Measurements from ENCODE around the gene TFEB. TPM values are rescaled to one million over a fixed set of nuclear protein-coding genes. Genes with fewer than 3 reads are reported as not detected.

TFEB gene
- total RNA-seq, 2 experiments from 2014 or later = 11.7 to 13.4 TPM

GRCh38 chr6:41724228-41724580 is 11.2 kb downstream of the TFEB start:
- ChIA-PET POLR2A (no interaction called here), CTCF (no interaction called here)
- Mint-ChIP-seq H3K27ac (no peak overlapping the region), H3K9me3 (no peaks in the 10 kb centered on the region), H3K4me3 (no peak overlapping the region), H3K27me3 (no peaks in the 10 kb centered on the region), H3K4me1 (ENCODE audit: low read depth) (peaks cover 15% of the 10 kb centered on the region), H3K36me3 (no peaks in the 10 kb centered on the region)
- no peak for DNase-seq
- intact Hi-C loops (cut with micrococcal nuclease) = no loop called here

GRCh38 chr6:41723530-41724227 is 11.7 kb downstream of the TFEB start:
- ChIA-PET POLR2A (no interaction called here), CTCF (no interaction called here)
- H3K27ac Mint-ChIP-seq = no peak overlapping the region
- intact Hi-C loops (cut with micrococcal nuclease) = no loop called here
- no peaks in the 10 kb centered on the region for H3K9me3 Mint-ChIP-seq
- peaks cover 11% of the 10 kb centered on the region for H3K4me1 Mint-ChIP-seq (ENCODE audit: low read depth)
- H3K4me3 Mint-ChIP-seq = no peak overlapping the region
- H3K36me3 Mint-ChIP-seq = no peaks in the 10 kb centered on the region
- no peak for DNase-seq
- H3K27me3 Mint-ChIP-seq = no peaks in the 10 kb centered on the region

GRCh38 chr6:41722969-41723529 is 12.4 kb downstream of the TFEB start:
- no peaks in the 10 kb centered on the region for H3K27me3 Mint-ChIP-seq
- no peak overlapping the region for H3K4me3 Mint-ChIP-seq
- no peak for DNase-seq
- CTCF ChIA-PET = interaction anchor here (1.6 kb wide), 1 partner anchor 17 kb away, joined by 7 read pairs; no protein-coding TSS in a partner anchor
- no peaks in the 10 kb centered on the region for H3K36me3 Mint-ChIP-seq
- H3K27ac Mint-ChIP-seq = no peak overlapping the region
- no peaks in the 10 kb centered on the region for H3K9me3 Mint-ChIP-seq
- peaks cover 11% of the 10 kb centered on the region for H3K4me1 Mint-ChIP-seq (ENCODE audit: low read depth)
- POLR2A ChIA-PET = no interaction called here
- intact Hi-C loops (cut with micrococcal nuclease) = no loop called here

- POLR2A ChIA-PET = no interaction called here
- intact Hi-C loops (cut with micrococcal nuclease) = no loop called here
- H3K4me3 Mint-ChIP-seq = no peak overlapping the region
- CTCF ChIA-PET = interaction anchor here (1.0 to 1.6 kb wide), 2 partner anchors 11 to 16 kb away, joined by 3 to 7 read pairs; no protein-coding TSS in a partner anchor
- no peaks in the 10 kb centered on the region for H3K36me3 Mint-ChIP-seq
- no peaks in the 10 kb centered on the region for H3K9me3 Mint-ChIP-seq
- no peak for DNase-seq
- no peaks in the 10 kb centered on the region for H3K27me3 Mint-ChIP-seq
- peaks cover 9% of the 10 kb centered on the region for H3K4me1 Mint-ChIP-seq (ENCODE audit: low read depth)
- no peak overlapping the region for H3K27ac Mint-ChIP-seq
These were observed 14.0 kb downstream of the TFEB start for GRCh38 chr6:41721414-41721813.

GRCh38 chr6:41720783-41721182 is 14.6 kb downstream of the TFEB start:
- H3K36me3 Mint-ChIP-seq = no peaks in the 10 kb centered on the region
- no peak for DNase-seq
- intact Hi-C loops (cut with micrococcal nuclease) = no loop called here
- CTCF ChIA-PET = no interaction called here
- no peaks in the 10 kb centered on the region for H3K27me3 Mint-ChIP-seq
- no peak overlapping the region for H3K4me3 Mint-ChIP-seq
- peaks cover 14% of the 10 kb centered on the region for H3K4me1 Mint-ChIP-seq (ENCODE audit: low read depth)
- no peak overlapping the region for H3K27ac Mint-ChIP-seq
- no peaks in the 10 kb centered on the region for H3K9me3 Mint-ChIP-seq
- POLR2A ChIA-PET = no interaction called here

GRCh38 chr6:41720262-41720620 is 15.2 kb downstream of the TFEB start:
- Mint-ChIP-seq H3K36me3 (no peaks in the 10 kb centered on the region), H3K27ac (no peak overlapping the region), H3K27me3 (no peaks in the 10 kb centered on the region), H3K4me3 (no peak overlapping the region), H3K9me3 (no peaks in the 10 kb centered on the region), H3K4me1 (ENCODE audit: low read depth) (peaks cover 17% of the 10 kb centered on the region)
- intact Hi-C loops (cut with micrococcal nuclease) = no loop called here
- ChIA-PET CTCF (no interaction called here), POLR2A (no interaction called here)
- DNase-seq = no peak

- Mint-ChIP-seq H3K27me3 (no peaks in the 10 kb centered on the region), H3K27ac (no peak overlapping the region), H3K36me3 (no peaks in the 10 kb centered on the region), H3K4me3 (no peak overlapping the region), H3K9me3 (no peaks in the 10 kb centered on the region), H3K4me1 (ENCODE audit: low read depth) (peaks cover 17% of the 10 kb centered on the region)
- intact Hi-C loops (cut with micrococcal nuclease) = no loop called here
- CTCF ChIA-PET = interaction anchor here (0.6 kb wide), 1 partner anchor 21 kb away, joined by 3 read pairs; no protein-coding TSS in a partner anchor
- POLR2A ChIA-PET = no interaction called here
- no peak for DNase-seq
These were observed 15.8 kb downstream of the TFEB start for GRCh38 chr6:41719436-41720261.

GRCh38 chr6:41718828-41719227 is 16.6 kb downstream of the TFEB start:
- no peaks in the 10 kb centered on the region for H3K27me3 Mint-ChIP-seq
- no peak for DNase-seq
- H3K27ac Mint-ChIP-seq = no peak overlapping the region
- peaks cover 18% of the 10 kb centered on the region for H3K4me1 Mint-ChIP-seq (ENCODE audit: low read depth)
- ChIA-PET CTCF (interaction anchor here (0.6 to 0.8 kb wide), 2 partner anchors 21 to 35 kb away, joined by 3 read pairs; no protein-coding TSS in a partner anchor), POLR2A (no interaction called here)
- no peak overlapping the region for H3K4me3 Mint-ChIP-seq
- no peaks in the 10 kb centered on the region for H3K36me3 Mint-ChIP-seq
- intact Hi-C loops (cut with micrococcal nuclease) = no loop called here
- H3K9me3 Mint-ChIP-seq = no peaks in the 10 kb centered on the region

- Mint-ChIP-seq H3K9me3 (no peaks in the 10 kb centered on the region), H3K27me3 (no peaks in the 10 kb centered on the region), H3K4me3 (no peak overlapping the region), H3K27ac (no peak overlapping the region), H3K36me3 (no peaks in the 10 kb centered on the region), H3K4me1 (ENCODE audit: low read depth) (peaks cover 23% of the 10 kb centered on the region)
- DNase-seq = no peak
- ChIA-PET POLR2A (interaction anchor here (1.8 kb wide), 1 partner anchor 16 kb away, joined by 10 read pairs; no protein-coding TSS in a partner anchor), CTCF (interaction anchor here (1.1 to 2.9 kb wide), 2 partner anchors 11 to 204 kb away, joined by 4 to 18 read pairs; partner anchors contain the start of genes BYSL and MED20)
- intact Hi-C loops (cut with micrococcal nuclease) = no loop called here
These were observed 18.0 kb downstream of the TFEB start for GRCh38 chr6:41717392-41717736.

- H3K36me3 Mint-ChIP-seq = no peaks in the 10 kb centered on the region
- H3K9me3 Mint-ChIP-seq = no peaks in the 10 kb centered on the region
- H3K27ac Mint-ChIP-seq = no peak overlapping the region
- no peak overlapping the region for H3K4me3 Mint-ChIP-seq
- peaks cover 23% of the 10 kb centered on the region for H3K4me1 Mint-ChIP-seq (ENCODE audit: low read depth)
- H3K27me3 Mint-ChIP-seq = no peaks in the 10 kb centered on the region
- intact Hi-C loops (cut with micrococcal nuclease) = no loop called here
- ChIA-PET CTCF (interaction anchor here (1.1 to 2.9 kb wide), 2 partner anchors 11 to 204 kb away, joined by 4 to 18 read pairs; partner anchors contain the start of genes BYSL and MED20), POLR2A (interaction anchor here (1.8 kb wide), 1 partner anchor 17 kb away, joined by 10 read pairs; no protein-coding TSS in a partner anchor)
- DNase-seq = no peak
These were observed 18.7 kb downstream of the TFEB start for GRCh38 chr6:41716516-41717391.

- no peaks in the 10 kb centered on the region for H3K9me3 Mint-ChIP-seq
These were observed 19.5 kb downstream of the TFEB start for GRCh38 chr6:41715795-41716515.

More at GRCh38 chr6:41715795-41716515, 19.5 kb downstream of the TFEB start:
- ChIA-PET CTCF (interaction anchor here (0.7 to 2.9 kb wide), 6 partner anchors 10 to 534 kb away, joined by 3 to 18 read pairs (median 4); partner anchors contain the start of gene TFEB), POLR2A (interaction anchor here (0.6 to 1.8 kb wide), 2 partner anchors 18 to 753 kb away, joined by 3 to 10 read pairs; no protein-coding TSS in a partner anchor)
- Mint-ChIP-seq H3K36me3 (no peaks in the 10 kb centered on the region), H3K4me3 (no peak overlapping the region), H3K4me1 (ENCODE audit: low read depth) (peaks cover 23% of the 10 kb centered on the region), H3K27ac (no peak overlapping the region), H3K27me3 (no peaks in the 10 kb centered on the region)
- intact Hi-C loops (cut with micrococcal nuclease) = no loop called here
- no peak for DNase-seq
